ENCODE data around the gene CPA5. TPM values are rescaled to one million over a fixed set of nuclear protein-coding genes. Genes with fewer than 3 reads are reported as not detected.

CPA5 gene
- total and polyA plus RNA-seq, 2 of the 8 experiments (the other 6 are each of a cell fraction or from before 2014, with no cell fraction given): 0.12 TPM; not detected in 1

DNA sequence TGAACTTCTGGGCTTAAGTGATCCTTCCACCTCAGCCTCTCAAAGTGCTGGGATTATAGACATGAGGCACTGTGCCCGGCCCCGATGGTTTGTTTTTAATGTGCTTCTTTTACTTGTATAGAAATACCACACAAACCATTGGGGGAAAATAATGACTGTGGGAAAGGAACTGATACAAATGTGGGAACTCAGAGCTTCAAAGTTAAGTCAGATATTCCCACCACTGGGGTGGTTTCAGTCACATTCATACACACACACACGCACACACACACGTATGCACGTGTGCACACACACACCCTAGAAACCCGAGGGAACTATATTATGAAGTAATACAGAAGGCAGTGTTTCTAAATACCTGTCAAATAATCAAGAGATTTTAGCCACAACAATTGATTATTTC is 34.6 kb upstream of the CPA5 start (continued):
- TF ChIP-seq, protein P1, sequence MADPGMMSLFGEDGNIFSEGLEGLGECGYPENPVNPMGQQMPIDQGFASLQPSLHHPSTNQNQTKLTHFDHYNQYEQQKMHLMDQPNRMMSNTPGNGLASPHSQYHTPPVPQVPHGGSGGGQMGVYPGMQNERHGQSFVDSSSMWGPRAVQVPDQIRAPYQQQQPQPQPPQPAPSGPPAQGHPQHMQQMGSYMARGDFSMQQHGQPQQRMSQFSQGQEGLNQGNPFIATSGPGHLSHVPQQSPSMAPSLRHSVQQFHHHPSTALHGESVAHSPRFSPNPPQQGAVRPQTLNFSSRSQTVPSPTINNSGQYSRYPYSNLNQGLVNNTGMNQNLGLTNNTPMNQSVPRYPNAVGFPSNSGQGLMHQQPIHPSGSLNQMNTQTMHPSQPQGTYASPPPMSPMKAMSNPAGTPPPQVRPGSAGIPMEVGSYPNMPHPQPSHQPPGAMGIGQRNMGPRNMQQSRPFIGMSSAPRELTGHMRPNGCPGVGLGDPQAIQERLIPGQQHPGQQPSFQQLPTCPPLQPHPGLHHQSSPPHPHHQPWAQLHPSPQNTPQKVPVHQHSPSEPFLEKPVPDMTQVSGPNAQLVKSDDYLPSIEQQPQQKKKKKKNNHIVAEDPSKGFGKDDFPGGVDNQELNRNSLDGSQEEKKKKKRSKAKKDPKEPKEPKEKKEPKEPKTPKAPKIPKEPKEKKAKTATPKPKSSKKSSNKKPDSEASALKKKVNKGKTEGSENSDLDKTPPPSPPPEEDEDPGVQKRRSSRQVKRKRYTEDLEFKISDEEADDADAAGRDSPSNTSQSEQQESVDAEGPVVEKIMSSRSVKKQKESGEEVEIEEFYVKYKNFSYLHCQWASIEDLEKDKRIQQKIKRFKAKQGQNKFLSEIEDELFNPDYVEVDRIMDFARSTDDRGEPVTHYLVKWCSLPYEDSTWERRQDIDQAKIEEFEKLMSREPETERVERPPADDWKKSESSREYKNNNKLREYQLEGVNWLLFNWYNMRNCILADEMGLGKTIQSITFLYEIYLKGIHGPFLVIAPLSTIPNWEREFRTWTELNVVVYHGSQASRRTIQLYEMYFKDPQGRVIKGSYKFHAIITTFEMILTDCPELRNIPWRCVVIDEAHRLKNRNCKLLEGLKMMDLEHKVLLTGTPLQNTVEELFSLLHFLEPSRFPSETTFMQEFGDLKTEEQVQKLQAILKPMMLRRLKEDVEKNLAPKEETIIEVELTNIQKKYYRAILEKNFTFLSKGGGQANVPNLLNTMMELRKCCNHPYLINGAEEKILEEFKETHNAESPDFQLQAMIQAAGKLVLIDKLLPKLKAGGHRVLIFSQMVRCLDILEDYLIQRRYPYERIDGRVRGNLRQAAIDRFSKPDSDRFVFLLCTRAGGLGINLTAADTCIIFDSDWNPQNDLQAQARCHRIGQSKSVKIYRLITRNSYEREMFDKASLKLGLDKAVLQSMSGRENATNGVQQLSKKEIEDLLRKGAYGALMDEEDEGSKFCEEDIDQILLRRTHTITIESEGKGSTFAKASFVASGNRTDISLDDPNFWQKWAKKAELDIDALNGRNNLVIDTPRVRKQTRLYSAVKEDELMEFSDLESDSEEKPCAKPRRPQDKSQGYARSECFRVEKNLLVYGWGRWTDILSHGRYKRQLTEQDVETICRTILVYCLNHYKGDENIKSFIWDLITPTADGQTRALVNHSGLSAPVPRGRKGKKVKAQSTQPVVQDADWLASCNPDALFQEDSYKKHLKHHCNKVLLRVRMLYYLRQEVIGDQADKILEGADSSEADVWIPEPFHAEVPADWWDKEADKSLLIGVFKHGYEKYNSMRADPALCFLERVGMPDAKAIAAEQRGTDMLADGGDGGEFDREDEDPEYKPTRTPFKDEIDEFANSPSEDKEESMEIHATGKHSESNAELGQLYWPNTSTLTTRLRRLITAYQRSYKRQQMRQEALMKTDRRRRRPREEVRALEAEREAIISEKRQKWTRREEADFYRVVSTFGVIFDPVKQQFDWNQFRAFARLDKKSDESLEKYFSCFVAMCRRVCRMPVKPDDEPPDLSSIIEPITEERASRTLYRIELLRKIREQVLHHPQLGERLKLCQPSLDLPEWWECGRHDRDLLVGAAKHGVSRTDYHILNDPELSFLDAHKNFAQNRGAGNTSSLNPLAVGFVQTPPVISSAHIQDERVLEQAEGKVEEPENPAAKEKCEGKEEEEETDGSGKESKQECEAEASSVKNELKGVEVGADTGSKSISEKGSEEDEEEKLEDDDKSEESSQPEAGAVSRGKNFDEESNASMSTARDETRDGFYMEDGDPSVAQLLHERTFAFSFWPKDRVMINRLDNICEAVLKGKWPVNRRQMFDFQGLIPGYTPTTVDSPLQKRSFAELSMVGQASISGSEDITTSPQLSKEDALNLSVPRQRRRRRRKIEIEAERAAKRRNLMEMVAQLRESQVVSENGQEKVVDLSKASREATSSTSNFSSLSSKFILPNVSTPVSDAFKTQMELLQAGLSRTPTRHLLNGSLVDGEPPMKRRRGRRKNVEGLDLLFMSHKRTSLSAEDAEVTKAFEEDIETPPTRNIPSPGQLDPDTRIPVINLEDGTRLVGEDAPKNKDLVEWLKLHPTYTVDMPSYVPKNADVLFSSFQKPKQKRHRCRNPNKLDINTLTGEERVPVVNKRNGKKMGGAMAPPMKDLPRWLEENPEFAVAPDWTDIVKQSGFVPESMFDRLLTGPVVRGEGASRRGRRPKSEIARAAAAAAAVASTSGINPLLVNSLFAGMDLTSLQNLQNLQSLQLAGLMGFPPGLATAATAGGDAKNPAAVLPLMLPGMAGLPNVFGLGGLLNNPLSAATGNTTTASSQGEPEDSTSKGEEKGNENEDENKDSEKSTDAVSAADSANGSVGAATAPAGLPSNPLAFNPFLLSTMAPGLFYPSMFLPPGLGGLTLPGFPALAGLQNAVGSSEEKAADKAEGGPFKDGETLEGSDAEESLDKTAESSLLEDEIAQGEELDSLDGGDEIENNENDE (IDR thresholded peaks at IDR 0.05; ENCODE audit: insufficient replicate concordance, low read length): no peak
- no peak for TF ChIP-seq ASH2L (IDR thresholded peaks at IDR 0.05; ENCODE audit: low read length)
- no peak for TF ChIP-seq SUZ12 (IDR thresholded peaks at IDR 0.05; ENCODE audit: low read length)
- TF ChIP-seq RNF2 (IDR thresholded peaks at IDR 0.05; ENCODE audit: borderline replicate concordance, low read depth, low read length, missing control alignments, poor library complexity, severe bottlenecking): no peak
- no peak for TF ChIP-seq CHD2 (IDR thresholded peaks at IDR 0.05; ENCODE audit: low read length)
- TF ChIP-seq CHD1 (IDR thresholded peaks at IDR 0.05; ENCODE audit: low read depth, low read length): no peak

All from H1 (cell line).